KBM-7 (cell line): ENCODE measurements around the gene NFASC.
A peak's percentile ranks its signal among the peaks of the same experiment; 100 is the strongest.

Source experiments
- DNase-seq: peaks from one replicate; pipeline ENCODE4 v3.0.0-alpha.2; 2015
- in situ Hi-C: fragments of 300-500 bp; cut with MboI; formaldehyde crosslinking; loops from 2 replicates; pipeline ENCODE4 v1.14.3; 2020; ENCODE audit warnings: low sequenced_read_pairs, low pct_unique_long_range_greater_than_20kb, mixed read lengths

NFASC gene

DNA sequence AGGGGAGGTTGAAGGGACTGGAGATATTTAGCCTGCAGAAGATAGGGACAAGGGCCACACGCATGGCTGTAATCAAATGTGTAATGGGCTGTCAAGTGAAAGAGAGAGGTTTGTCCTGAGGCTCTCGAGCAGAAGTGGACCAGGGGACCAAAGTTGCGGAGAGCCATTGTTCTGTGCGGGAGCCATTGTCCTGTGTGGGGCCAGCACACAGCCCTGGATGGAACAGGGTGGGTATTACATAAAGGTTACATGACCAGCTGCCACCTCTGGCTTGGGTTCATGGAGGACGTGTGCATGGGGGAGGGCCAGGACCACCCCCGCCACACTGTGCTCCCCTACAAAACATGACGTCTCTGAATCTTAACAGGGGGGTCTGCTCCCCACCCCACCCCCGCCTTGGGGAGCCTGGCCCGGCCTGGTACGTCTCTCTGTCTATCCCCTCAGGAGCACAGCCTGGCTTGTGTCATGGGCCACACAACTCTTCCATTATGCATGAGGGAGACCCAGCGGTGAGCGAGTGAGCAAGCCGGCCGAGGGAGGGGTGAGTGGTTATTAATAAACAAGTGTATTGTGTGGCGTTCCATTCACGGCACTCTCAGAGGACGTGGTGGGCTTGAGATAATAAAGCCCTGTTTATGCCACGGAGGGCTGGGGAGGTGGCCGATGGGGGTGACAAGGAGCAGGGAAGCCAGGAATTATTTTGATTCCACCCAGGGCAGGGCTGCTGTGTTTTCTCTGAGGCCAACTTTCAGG, at the start of gene NFASC:
Gene NFASC (plus strand): TSS at position 703 of the 753 bp plus-strand sequence. CDS start 73,454 bp downstream, outside the sequence.
- in situ Hi-C loops = no loop called here
- DNase-seq = no peak

DNA sequence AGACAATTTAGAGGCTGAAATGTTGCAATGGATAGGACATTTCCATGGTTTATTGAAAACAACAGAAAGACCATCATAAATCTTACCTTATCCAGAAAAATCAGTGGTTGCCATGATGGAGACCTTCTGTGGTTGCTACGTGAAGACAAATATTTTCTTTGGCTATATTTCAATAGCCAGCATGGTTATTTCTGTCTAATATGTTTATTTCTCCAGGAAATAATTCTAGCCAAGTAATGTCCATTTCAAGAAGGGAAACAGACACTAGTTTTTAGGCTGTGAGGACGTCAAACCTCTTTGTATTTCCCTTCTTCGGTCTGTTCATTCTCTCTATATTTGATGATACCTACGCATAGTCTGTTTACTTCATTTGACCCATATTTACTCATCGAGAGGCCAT, 49.2 kb upstream of the NFASC start:
- DNase-seq = no peak
- in situ Hi-C loops = loop anchor here (25.0 kb wide), 1 partner anchor 241 kb away; no protein-coding TSS in a partner anchor

DNA sequence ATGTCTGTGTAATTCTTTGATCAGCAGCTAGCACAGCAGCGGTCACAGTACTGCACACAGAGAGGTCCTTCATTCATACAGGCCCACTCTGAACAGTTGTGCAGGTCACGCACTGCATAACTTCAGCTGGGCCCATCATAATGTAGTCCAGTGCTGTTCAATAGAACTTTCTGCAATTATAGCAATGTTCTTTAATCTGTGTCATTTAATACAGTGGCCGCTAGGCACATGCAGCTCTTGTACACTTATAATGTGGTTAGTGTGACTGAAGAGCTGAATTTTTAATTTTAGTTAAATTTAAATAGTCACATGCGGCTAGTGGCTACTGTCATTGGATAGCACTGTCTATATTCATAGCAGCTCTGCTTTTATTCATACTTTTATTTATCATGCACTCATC, 48.7 kb upstream of the NFASC start:
- in situ Hi-C loops = loop anchor here (25.0 kb wide), 1 partner anchor 240 kb away; no protein-coding TSS in a partner anchor
- no peak for DNase-seq

DNA sequence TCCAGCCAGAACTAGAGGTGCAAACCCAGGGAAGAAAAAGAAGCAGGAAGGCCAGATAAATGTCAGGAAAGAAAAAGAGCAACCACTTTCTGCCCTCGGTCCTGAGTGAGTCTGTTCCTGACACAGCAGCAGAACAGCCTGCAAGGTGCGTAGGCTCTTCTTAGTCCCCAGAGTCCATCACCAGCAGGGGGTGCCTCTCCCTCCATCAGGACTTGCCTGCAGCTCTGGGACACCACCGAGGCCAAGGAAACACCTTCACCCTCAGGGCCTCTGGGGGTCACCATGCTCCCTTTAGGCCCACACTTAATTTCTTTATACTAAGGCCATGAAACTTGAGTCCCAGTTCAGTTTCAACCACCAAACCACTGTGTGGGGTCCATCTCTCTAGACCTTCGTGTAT, 43.7 kb upstream of the NFASC start:
- in situ Hi-C loops = no loop called here
- DNase-seq = peak; percentile 3

DNA sequence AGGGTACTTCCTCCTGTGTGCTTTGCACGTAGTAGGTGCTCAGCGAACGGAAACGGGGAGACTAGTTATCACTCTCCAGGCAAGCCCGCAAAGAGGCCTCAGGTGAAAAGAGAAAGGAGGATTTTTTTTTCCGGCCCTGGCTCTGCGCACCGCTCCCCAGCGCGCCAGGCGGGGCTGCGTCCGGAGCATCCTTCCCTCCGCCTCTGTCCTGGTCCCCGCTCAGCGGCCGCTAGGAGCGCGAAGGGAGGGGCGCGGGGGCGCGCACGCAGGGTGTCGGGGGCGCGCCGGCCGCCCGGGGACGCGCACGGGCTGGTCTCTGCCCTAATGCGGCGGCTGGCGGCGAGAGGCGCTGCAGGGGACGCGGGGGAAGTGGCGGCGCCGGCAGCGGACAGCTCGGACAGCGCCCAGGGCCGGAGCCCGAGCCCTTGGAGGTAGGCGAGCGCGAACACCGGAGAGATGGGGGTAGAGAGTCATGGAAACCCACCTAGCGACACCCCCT, 42.3 kb upstream of the NFASC start:
- peak; percentile 8 for DNase-seq
- in situ Hi-C loops = no loop called here

DNA sequence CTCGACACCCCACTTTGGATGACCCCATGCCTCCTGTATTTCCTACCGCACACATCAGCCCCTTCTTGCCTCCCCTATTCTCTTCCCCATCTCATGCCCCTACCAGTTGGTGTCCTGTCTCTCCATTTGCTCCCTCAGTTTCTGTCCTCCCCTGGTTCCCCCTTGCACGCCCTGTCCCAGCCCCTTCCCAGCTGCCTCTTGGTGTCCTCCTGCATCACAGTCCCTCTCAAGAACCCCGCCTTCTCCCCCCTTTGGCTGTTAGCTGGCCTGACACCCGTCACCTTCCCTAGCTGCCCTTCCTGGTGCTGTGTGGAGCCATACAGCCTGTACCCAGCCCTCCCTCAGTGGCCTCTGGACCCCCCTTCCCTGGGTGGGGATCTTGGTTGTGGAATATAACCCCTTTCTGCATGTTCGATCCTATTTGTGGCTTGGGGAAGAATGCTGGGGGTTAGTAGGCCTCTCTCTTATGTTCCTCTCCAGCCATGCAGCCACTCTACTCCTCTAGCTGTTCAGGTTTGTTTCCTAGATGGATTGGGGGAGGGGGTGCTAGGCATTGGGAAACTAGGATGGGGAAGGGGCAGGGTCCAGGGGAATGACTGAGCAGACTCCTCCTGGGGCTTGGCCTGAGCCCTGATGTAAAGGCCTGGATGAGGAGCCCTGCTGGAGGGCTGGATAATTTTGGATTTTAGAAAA, 41.4 kb upstream of the NFASC start:
- in situ Hi-C loops = no loop called here
- no peak for DNase-seq

DNA sequence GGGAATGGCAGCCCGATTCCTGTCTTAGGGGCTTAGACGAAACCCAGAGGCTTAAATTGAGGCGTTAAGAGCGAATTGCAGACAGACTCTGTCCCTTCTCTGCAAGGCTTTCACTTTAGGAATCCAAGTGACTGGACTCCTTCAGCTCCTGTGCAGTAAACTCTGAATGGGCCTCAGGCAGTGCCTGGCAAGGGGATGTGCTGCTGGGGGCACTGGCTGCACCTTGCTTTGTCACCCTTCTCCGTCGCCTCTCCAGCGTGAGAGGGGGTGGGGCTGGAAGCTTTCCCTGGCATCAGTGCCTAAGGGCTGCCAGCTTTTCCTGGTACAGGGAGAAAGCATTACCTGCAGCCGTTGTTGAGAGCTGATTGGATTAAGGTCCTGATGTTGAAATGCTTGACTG, 39.9 kb upstream of the NFASC start:
- no peak for DNase-seq
- in situ Hi-C loops = no loop called here

DNA sequence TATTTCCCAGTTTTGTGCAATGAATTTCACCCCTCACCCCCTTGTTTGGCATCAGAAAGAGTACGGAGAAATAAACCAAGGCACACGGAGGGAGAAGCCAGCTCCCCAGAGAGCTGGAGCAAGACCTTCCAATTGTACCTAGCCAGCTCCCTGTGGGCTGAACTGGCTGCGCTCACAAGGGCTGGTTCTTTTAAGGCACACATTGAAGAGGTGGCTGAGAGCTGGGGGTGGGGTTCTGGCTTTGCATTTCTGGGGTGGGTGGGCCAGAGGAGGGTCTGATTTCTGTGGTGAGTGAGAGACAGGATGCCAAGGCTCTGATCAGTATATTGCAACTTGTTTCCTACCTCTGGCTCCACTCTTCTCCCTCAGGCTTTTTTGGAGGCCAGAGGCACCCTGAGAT, 39.5 kb upstream of the NFASC start:
- DNase-seq = no peak
- in situ Hi-C loops = no loop called here

DNA sequence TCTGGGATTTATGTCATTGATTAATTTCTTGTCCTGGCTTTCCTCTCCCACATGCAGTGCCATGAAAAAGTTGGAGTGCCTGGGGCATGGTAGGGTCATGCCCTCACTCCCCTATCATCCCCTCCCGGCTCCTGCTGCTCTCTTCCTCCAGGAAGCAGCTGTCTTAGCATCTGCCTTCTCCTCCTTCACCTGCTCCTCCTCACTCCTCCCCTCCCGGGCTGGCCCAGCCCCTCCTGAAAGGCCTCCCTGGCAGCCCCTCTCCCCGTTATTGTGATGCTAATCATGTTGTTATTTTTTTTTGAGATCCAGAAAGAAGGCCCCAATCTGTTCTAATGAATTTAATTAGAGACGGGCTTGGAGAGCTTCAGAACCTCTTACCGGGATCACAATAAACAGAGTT, 36.3 kb upstream of the NFASC start:
- DNase-seq = no peak
- in situ Hi-C loops = no loop called here

DNA sequence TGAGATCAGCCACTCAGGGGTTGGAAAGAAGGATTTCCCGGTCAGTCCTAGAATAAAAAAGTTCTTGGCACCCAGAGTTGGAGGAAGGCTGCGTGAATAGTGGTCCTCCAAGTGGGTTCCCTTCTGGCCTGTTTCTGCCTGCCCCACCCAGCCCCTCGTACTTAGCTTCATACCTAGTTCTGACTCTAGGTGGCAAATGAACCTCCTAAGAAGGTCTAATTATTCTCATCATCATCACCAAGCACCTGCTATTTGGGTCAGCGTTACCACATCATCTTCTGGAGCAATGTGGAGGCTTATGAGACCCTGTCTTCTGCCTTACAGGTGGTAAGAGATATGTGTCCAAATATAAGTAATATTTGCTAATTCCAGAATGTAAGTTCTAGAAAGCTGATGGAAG, 35.9 kb upstream of the NFASC start:
- in situ Hi-C loops = no loop called here
- DNase-seq = no peak

DNA sequence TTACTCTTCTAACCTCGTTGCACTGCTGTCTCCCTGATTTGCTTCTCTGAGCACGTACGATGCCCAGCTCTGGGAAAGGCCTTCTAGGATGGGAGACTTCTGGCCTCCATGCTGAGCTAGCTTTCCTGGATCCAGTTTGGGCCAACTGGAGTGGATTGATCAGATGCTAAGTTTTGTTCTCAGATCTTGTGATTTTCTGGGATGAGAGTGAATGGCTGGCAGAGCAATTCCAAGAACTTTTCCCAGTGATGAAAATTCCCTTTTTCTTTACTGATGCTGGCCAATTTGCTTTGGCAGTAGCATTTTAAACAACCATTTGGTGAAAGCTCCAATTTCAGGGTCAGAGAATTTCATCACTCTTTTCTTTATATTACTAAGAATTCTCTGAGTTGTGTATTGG, 34.9 kb upstream of the NFASC start:
- in situ Hi-C loops = no loop called here
- DNase-seq = no peak

DNA sequence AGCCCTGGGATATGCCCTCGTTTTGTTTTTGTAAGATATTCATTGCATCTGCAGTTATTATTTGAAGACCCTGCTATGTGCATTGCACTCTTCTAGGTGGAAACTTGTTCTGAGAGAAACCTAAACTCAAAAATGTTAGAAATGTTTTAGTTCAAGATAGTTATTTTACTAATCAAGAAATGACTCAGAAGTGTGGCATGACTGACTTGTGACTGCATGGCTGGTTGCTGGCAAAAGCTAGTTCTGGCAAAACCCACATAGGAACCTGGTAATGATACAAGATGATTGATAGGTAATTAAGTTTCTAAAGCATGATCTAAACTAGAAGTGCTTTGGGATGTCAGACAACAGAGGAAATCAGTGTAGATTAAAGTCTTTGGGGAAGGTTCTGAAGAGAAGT, 33.8 kb upstream of the NFASC start:
- in situ Hi-C loops = no loop called here
- DNase-seq = no peak

DNA sequence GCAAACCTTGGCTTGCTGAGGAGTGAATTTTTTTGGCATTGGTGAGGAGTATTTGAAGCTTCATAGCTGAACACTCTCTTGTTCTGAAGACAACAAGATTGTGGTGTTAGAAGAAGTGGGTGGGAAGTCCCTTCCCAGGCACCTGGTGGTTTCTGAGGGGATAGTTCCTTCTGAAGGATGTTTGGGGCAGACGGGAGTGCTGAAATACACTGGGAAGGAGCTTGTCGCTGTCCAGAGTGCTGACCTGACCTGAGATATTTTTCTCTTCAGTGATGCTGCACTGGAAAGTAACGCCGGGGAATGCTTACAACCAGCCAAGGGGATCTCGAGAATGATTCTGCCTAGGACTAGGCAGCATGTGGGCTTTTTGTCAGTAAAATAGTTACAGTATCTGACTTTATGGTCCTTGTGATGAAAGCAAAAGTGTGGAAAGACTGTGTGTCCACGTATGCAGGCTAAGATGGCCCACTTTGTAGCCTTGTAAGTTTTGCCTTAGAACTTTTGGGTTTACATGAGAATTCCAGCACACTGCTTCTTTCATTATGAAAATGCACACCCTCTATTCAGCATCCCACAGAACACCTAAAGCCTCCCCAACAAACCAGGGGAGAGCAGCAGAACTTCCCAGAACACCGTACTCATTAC, 33.1 kb upstream of the NFASC start:
- DNase-seq = peak; percentile 59

DNA sequence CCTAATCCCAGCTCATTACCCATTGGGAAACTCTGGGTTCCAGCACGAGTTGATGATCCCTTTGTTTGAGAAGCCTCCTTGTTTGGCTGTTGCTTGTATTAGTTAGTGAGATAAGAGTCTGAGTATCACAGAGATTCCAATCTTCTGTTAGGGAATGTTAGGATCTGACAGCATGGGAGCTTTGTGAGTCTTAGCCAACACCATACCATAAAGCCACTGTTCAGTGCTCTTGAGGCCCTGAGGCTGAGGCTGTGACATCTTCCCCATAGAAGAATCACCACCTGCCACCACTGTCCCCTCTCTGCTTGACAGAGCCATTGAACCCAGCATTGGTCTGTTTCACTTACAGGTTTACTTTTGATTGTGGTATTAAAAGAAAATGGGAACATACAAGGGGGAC, 29.3 kb upstream of the NFASC start:
- in situ Hi-C loops = no loop called here
- no peak for DNase-seq

More for the DNA sequence above, 33.1 kb upstream of the NFASC start:
- in situ Hi-C loops = no loop called here

DNA sequence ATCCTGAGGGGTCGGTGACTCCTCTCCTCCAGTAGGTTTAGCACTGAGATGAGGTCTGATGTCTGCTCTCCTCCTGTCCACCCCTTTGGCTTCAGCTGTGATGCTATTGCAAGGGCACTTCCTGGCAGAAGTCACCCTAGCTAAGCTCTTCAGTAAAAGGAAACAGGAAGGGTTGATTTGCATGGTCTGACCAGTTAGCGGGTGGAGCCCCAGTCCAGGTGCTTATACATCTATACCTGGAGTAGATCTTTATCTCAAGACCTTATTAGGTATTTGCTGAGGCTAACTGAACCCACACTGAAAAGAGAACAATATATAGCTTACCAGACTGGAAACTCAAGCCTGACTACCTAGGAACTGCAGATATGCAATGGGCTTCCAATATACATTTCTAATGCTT, 28.9 kb upstream of the NFASC start:
- in situ Hi-C loops = no loop called here
- no peak for DNase-seq

DNA sequence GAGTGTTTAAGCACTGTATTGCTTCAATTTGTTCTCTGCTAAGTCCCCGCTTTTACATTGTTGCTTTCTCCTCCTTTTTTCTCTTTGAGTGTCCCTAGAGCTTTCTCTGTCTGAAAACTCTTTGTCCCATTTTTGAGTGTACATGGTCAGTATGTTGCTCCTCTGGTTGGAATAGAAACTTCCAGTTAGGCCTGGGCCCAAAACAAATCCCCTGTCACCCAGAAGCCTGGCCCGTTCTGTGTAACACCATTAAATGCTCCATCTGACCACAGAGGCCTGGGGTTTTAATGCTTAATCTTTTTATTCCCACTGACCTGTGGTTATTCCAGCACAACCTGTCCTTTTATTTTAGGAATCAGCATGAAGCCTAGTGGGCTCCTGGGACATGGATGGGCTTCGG, 28.3 kb upstream of the NFASC start:
- in situ Hi-C loops = no loop called here
- no peak for DNase-seq

DNA sequence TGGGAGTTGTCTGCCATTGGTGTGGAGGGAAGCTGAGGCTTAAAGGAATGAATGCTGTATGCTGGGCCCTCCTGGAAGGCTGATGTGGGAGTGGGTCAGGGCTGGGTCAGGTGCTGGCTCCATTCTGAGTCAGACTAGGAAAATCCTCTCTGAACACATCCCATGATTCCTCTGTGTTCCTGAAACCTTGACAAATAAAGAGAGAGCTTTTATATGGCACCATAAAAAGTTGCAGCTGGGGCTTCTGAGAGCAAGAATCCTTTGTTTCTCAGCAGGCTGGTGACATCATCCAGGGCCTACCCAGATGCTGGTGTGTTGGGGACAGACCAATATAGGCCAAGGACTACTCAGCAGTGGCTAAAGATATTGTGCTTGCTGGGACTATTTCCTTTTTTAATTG, 27.8 kb upstream of the NFASC start:
- in situ Hi-C loops = no loop called here
- no peak for DNase-seq

DNA sequence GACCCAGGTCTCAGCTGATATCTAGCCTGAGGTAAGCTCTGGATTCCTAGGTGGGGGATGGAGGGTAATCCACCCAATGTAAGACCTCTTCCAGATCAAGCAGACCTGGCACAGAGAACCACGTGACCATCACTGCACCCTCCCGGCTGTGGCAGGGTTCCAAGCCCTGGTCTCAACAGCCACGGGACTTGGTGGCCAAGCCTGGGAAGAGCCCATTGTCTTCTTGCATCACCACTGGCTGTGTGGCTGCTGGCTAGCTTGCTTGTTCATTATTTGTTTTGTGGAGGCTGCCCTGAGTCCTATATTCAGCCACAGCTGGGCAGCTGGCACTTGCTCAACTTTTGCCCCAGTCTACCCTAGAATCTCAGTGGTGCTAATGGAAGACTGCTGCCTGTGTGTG, 24.1 kb upstream of the NFASC start:
- in situ Hi-C loops = no loop called here
- no peak for DNase-seq

DNA sequence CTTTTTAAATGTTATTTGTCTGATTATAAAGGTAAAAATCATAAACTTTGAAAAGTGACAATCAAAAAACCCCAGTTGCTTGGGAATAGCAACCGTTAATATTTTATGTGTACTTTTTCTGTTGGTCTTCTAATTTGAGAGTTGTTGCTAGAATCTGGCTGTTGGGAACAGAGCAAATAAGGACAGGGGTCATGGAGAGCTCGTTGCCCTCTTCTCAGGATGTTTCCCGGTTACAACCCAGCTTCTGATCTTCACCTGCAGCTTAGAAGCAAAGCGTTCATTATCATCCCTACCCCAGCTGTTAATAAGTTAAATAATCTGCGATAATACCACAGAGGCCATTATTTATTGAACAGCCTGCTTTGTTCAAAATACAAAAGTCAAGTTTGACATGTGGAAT, 22.1 kb upstream of the NFASC start:
- no peak for DNase-seq
- in situ Hi-C loops = no loop called here

DNA sequence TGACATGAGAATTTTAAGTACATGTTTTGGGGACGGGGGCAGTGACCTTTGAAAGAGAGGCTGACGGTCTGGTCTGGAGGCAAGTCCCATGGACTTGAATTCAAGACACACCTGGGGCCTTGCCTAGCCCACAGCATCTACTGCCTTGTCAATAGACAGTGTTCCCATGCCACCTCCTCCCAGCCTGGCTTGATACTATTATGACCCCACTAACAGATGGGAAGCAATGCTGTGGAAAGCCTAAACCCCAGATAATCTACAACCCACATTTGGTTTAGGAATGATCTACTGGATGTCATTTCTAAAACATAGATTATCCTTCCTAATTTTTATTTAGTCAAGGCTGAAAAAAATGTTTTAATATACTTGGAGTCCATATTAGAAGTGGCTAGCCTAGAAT, 17.8 kb upstream of the NFASC start:
- no peak for DNase-seq
- in situ Hi-C loops = no loop called here
